ENCODE measurements around the gene LZTS3.
"Not testable (repeated sequence)": the region's sequence is repeated elsewhere in the genome, so short reads cannot be mapped to it uniquely, and the experiment has no call there.

The LZTS3 gene

GRCh38 chr20:3133155-3133554 is 40.2 kb downstream of the LZTS3 start:
- no peak for DNase-seq

- DNase-seq: no peak
Observed at GRCh38 chr20:3130051-3130600, 43.2 kb downstream of the LZTS3 start.

- DNase-seq: no peak
Observed at GRCh38 chr20:3129094-3129493, 44.3 kb downstream of the LZTS3 start.

GRCh38 chr20:3128275-3128984 is 44.9 kb downstream of the LZTS3 start:
- DNase-seq: no peak

- no peak for DNase-seq
Observed at GRCh38 chr20:3126527-3126859, 46.9 kb downstream of the LZTS3 start.

GRCh38 chr20:3125776-3126526 is 47.4 kb downstream of the LZTS3 start:
- not testable (repeated sequence) for DNase-seq

- DNase-seq: not testable (repeated sequence)
Observed at GRCh38 chr20:3124773-3125560, 48.4 kb downstream of the LZTS3 start.

GRCh38 chr20:3124163-3124562 is 49.2 kb downstream of the LZTS3 start:
- not testable (repeated sequence) for DNase-seq

- DNase-seq: no peak
Observed at GRCh38 chr20:3123542-3123941, 49.8 kb downstream of the LZTS3 start.

- no peak for DNase-seq
Observed at GRCh38 chr20:3121955-3122610, 51.3 kb downstream of the LZTS3 start.

GRCh38 chr20:3121271-3121911 is 52.0 kb downstream of the LZTS3 start:
- DNase-seq: no peak

GRCh38 chr20:3119044-3119443 is 54.3 kb downstream of the LZTS3 start:
- no peak for DNase-seq

- DNase-seq: peak; percentile 51 to 79
Observed at GRCh38 chr20:3117839-3118379, 55.4 kb downstream of the LZTS3 start.

GRCh38 chr20:3116341-3116740 is 57.0 kb downstream of the LZTS3 start:
- no peak for DNase-seq

- DNase-seq: peak; percentile 35 to 65
Observed at GRCh38 chr20:3115190-3116107, 57.9 kb downstream of the LZTS3 start.

Measured in SHP77 (cell line).